Measurements from ENCODE around the gene GUSB. TPM values are rescaled to one million over a fixed set of nuclear protein-coding genes. Genes with fewer than 3 reads are reported as not detected.
"Not testable (repeated sequence)": the region's sequence is repeated elsewhere in the genome, so short reads cannot be mapped to it uniquely, and the experiment has no call there.

The GUSB gene
- total and polyA plus RNA-seq, 5 experiments from 2014 or later = 36.6 to 53.9 (median 48.6) TPM

- H3K36me3 Mint-ChIP-seq, H3K27me3 Mint-ChIP-seq, POLR2A ChIA-PET, H3K9me3 Mint-ChIP-seq, H3K4me3 Mint-ChIP-seq, H3K4me1 Mint-ChIP-seq, H3K27ac Mint-ChIP-seq, ATAC-seq, DNase-seq: not testable (repeated sequence)
Observed at GRCh38 chr7:65945787-65946186, 36.2 kb downstream of the GUSB start.

DNA sequence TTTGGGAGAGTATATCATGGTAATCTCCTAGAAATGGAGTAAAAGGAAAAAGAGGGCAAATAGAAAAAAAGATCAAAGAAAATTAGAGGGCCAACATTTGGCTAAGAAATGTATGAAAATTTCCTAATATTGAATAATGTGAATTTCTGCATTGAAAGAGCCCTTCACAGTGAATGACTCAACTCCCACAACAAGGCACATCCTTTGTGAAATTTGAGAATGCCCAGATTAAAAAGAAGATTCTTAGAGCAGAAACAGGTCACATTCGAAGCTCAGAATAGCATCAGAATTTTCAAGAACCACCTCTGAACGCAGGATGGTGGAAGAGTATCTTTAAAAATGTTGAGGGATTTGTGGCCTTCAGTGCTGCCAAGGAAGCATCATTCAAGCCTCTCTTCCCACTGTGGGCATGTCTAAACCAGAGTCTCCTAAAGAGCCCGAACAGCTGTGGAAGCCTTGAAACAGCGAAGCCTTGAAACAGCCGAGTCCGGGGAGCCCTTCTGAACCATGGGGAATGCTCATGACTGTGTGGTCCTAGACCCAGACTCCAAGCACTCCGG is 43.6 kb downstream of the GUSB start:
- Mint-ChIP-seq H3K36me3 (peaks cover 15 to 44% (median 27%) of the 10 kb centered on the region in 3 donors), H3K27ac (no peak overlapping the region), H3K27me3 (no peaks in the 10 kb centered on the region), H3K9me3 (peaks cover 0 to 16% (median 3%) of the 10 kb centered on the region in 9 donors), H3K4me1 (peaks cover 0 to 10% (median 1%) of the 10 kb centered on the region in 4 donors), H3K4me3 (no peak overlapping the region)
- DNase-seq (no peak), ATAC-seq (no peak)
- POLR2A ChIA-PET = no interaction called here

DNA sequence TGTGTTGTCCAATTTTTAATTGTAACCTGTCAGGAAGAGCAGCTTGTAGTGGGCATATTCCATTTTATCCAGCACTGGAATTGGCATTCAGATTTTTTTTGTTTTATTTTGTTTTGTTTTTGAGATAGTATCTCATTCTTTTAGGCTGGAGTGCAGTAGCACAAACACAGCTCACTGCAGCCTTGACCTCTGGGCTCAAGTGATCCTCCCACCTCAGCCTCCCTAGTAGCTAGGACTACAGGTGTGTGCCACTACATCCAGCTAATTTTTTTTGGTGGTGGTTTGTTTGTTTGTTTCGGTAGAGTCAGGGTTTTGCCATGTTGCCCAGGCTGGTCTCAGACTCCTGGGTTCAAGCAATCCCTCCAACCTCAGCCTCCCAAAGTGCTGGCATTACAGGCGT is 44.7 kb downstream of the GUSB start:
- POLR2A ChIA-PET = no interaction called here
- H3K4me3 Mint-ChIP-seq = no peak overlapping the region
- H3K36me3 Mint-ChIP-seq = peaks cover 15 to 46% (median 27%) of the 10 kb centered on the region in 3 donors
- no peak for ATAC-seq
- peaks cover 0 to 16% (median 3%) of the 10 kb centered on the region in 9 donors for H3K9me3 Mint-ChIP-seq
- peaks cover 5 to 15% (median 8%) of the 10 kb centered on the region in 4 donors for H3K4me1 Mint-ChIP-seq
- H3K27me3 Mint-ChIP-seq = no peaks in the 10 kb centered on the region
- H3K27ac Mint-ChIP-seq = no peak overlapping the region
- DNase-seq = no peak

GRCh38 chr7:65931685-65932084 is 50.3 kb downstream of the GUSB start:
- peak overlapping the region in 2 of 10 donors; percentile 57 to 69 for H3K27ac Mint-ChIP-seq
- POLR2A ChIA-PET = no interaction called here
- DNase-seq = no peak

GRCh38 chr7:65927489-65928448 is 54.2 kb downstream of the GUSB start:
- Mint-ChIP-seq H3K27ac (peak overlapping the region in 1 of 10 donors; percentile 24), H3K27me3 (no peaks in the 10 kb centered on the region), H3K9me3 (no peaks in the 10 kb centered on the region), H3K4me3 (no peak overlapping the region), H3K36me3 (peaks cover 0 to 12% (median 10%) of the 10 kb centered on the region in 3 donors), H3K4me1 (peaks cover 17 to 47% (median 27%) of the 10 kb centered on the region in 4 donors)
- ATAC-seq = no peak
- DNase-seq = no peak
- POLR2A ChIA-PET = no interaction called here

More at GRCh38 chr7:65931685-65932084, 50.3 kb downstream of the GUSB start:
- Mint-ChIP-seq H3K4me1 (peaks cover 17 to 41% (median 24%) of the 10 kb centered on the region in 4 donors), H3K27me3 (no peaks in the 10 kb centered on the region), H3K9me3 (peaks cover 0 to 16% (median 3%) of the 10 kb centered on the region in 9 donors), H3K4me3 (no peak overlapping the region), H3K36me3 (peaks cover 9 to 21% (median 11%) of the 10 kb centered on the region in 3 donors)
- ATAC-seq = no peak

- no peak for DNase-seq
- H3K36me3 Mint-ChIP-seq = peaks cover 0 to 14% (median 12%) of the 10 kb centered on the region in 3 donors
- no peak for ATAC-seq
- POLR2A ChIA-PET = no interaction called here
- H3K4me1 Mint-ChIP-seq = peaks cover 13 to 37% (median 26%) of the 10 kb centered on the region in 4 donors
- no peak overlapping the region for H3K27ac Mint-ChIP-seq
- H3K4me3 Mint-ChIP-seq = no peak overlapping the region
- no peaks in the 10 kb centered on the region for H3K9me3 Mint-ChIP-seq
- H3K27me3 Mint-ChIP-seq = no peaks in the 10 kb centered on the region
Observed at GRCh38 chr7:65926588-65926987, 55.4 kb downstream of the GUSB start.

DNA sequence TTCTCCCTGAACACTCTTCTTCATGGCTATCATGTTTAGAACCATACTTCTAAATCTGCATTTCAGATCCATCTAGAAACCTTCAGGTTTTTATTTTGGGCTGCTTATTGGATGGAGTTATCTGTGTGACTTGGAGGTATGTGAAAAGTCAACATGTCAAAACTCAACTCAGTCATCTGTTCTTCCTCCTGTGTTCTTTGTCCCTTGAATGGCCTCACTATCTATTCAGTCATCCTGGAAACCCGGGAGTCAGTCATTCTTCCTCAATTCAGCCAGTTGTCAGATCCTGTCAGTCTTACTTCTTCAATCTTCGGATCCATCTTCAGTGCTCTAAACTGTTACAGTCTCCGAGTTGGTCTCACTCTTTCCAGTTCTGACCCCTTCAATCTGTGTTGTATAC is 57.0 kb downstream of the GUSB start:
- peaks cover 9 to 31% (median 18%) of the 10 kb centered on the region in 4 donors for H3K4me1 Mint-ChIP-seq
- H3K27me3 Mint-ChIP-seq = no peaks in the 10 kb centered on the region
- POLR2A ChIA-PET = no interaction called here
- peaks cover 0 to 18% (median 15%) of the 10 kb centered on the region in 3 donors for H3K36me3 Mint-ChIP-seq
- H3K4me3 Mint-ChIP-seq = no peak overlapping the region
- ATAC-seq (no peak), DNase-seq (no peak)
- H3K9me3 Mint-ChIP-seq = no peaks in the 10 kb centered on the region
- peak overlapping the region in 2 of 10 donors; percentile 10 to 48 for H3K27ac Mint-ChIP-seq

DNA sequence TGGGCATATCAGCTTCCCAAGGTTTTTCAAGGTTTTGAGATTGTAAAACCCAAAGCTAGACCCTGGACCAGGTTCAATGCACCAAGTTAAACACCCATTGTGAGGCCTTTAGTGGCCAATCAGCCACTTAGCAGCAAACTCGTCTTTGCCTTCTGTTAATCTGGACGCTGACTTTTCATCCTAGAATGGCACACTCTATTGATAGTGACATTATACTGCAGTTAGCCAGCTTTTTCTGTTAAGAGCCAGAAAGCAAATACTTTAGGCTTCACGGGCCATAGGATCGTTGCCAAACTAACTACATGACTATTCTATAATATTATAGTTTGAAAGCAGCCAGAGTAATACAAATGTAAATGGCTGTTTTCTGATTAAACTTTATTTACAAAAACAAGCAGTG is 57.8 kb downstream of the GUSB start:
- Mint-ChIP-seq H3K27me3 (no peaks in the 10 kb centered on the region), H3K4me1 (peaks cover 9 to 29% (median 18%) of the 10 kb centered on the region in 4 donors), H3K9me3 (no peaks in the 10 kb centered on the region), H3K4me3 (no peak overlapping the region), H3K27ac (no peak overlapping the region), H3K36me3 (peaks cover 0 to 24% (median 21%) of the 10 kb centered on the region in 3 donors)
- no peak for ATAC-seq
- POLR2A ChIA-PET = no interaction called here
- DNase-seq = no peak

DNA sequence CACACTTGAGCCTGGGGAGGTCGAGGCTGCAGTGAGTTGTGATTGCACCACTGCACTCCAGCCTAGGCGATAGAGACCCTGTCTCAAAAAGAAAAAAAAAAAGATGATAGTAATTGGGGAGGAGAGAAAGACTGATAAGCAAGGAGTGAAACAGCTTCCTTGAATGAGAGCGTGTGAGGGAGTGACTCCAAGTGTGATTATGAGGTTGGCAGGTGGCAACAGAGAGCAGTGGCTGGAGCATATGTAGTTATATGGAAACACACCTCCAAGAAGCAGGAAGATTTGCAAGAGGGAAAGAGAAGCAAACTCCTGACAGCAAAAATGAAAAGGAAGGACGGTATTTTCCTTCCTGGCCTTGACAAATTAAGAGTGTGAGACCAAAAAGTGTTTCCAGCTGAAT is 58.7 kb downstream of the GUSB start:
- Mint-ChIP-seq H3K9me3 (no peaks in the 10 kb centered on the region), H3K4me3 (no peak overlapping the region), H3K36me3 (peaks cover 0 to 30% (median 21%) of the 10 kb centered on the region in 3 donors), H3K27me3 (no peaks in the 10 kb centered on the region), H3K4me1 (peaks cover 6 to 27% (median 18%) of the 10 kb centered on the region in 4 donors), H3K27ac (peak overlapping the region in 1 of 10 donors; percentile 1)
- ATAC-seq (no peak), DNase-seq (no peak)
- POLR2A ChIA-PET = no interaction called here

DNA sequence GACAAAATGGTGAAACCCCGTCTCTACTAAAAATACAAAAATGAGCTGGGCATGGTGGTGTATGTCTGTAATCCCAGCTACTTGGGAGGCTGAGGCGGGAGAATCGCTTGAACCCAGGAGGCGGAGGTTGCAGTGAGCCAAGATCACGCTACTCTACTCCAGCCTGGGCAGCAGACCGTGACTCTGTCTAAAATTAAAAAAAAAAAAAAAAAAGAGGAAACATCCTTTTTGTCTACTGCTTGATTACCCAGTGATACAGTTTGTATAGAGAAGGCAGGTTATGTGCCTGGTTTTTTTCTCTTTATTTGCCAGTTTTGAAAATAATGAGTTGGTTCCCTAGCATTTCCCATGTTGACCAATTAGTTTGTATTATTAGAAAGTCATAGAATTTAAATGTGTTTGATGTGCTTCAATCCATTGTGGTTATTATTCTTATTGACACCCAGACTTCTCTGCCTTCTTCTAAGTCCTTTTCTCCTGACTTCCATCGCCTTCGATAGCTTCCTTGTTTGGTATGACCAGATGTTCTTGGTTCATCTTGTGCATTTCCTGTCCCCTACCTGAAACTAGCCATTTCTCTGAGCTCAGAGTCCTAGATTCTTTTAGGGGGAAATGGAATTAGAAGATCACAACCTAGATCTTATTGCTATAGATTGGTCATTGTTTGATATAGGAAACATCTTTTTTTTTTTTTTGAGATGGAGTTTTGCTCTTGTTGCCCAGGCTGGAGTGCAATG is 65.9 kb downstream of the GUSB start:
- no peaks in the 10 kb centered on the region for H3K27me3 Mint-ChIP-seq
- no peak overlapping the region for H3K27ac Mint-ChIP-seq
- H3K9me3 Mint-ChIP-seq = no peaks in the 10 kb centered on the region
- H3K36me3 Mint-ChIP-seq = peaks cover 0 to 23% (median 14%) of the 10 kb centered on the region in 3 donors
- ATAC-seq = no peak
- peaks cover 7 to 12% (median 10%) of the 10 kb centered on the region in 4 donors for H3K4me1 Mint-ChIP-seq
- DNase-seq = no peak
- H3K4me3 Mint-ChIP-seq = no peak overlapping the region
- POLR2A ChIA-PET = no interaction called here

- H3K9me3 Mint-ChIP-seq = no peaks in the 10 kb centered on the region
- H3K4me1 Mint-ChIP-seq = peaks cover 0 to 12% (median 8%) of the 10 kb centered on the region in 4 donors
- ATAC-seq (no peak), DNase-seq (no peak)
- no peaks in the 10 kb centered on the region for H3K27me3 Mint-ChIP-seq
- no peak overlapping the region for H3K4me3 Mint-ChIP-seq
- POLR2A ChIA-PET = no interaction called here
- H3K27ac Mint-ChIP-seq = no peak overlapping the region
- peaks cover 0 to 7% (median 4%) of the 10 kb centered on the region in 3 donors for H3K36me3 Mint-ChIP-seq
Observed at GRCh38 chr7:65912237-65912636, 69.8 kb downstream of the GUSB start.

Measured in naive thymus-derived CD8-positive, alpha-beta T cell (primary cell).